AG10803 (cell line): ENCODE results near the gene BAD.

ENCODE experiments used
- DNase-seq: peaks from one replicate; pipeline ENCODE4 v3.0.0; 2010; ENCODE audit warnings: low read depth
- H3K4me3 ChIP-seq: 2 replicates; pipeline ENCODE4 v1.5.1; 2011; ENCODE audit warnings: mild to moderate bottlenecking, low read length, control low read depth
- CTCF ChIP-seq: conservative IDR thresholded peaks from 2 replicates; pipeline ENCODE4 v1.5.1; 2011; ENCODE audit warnings: mild to moderate bottlenecking, low read length, control low read depth, inconsistent platforms

BAD gene

GRCh38 chr11:64278576-64279190, 5.8 kb downstream of the BAD start:
- H3K4me3 ChIP-seq, result no peak overlapping the region
- no peak for TF ChIP-seq CTCF
- no peak for DNase-seq

GRCh38 chr11:64276653-64277431, 7.6 kb downstream of the BAD start:
- no peak overlapping the region for H3K4me3 ChIP-seq
- DNase-seq, result peak; percentile 80
- TF ChIP-seq CTCF, result no peak

DNA sequence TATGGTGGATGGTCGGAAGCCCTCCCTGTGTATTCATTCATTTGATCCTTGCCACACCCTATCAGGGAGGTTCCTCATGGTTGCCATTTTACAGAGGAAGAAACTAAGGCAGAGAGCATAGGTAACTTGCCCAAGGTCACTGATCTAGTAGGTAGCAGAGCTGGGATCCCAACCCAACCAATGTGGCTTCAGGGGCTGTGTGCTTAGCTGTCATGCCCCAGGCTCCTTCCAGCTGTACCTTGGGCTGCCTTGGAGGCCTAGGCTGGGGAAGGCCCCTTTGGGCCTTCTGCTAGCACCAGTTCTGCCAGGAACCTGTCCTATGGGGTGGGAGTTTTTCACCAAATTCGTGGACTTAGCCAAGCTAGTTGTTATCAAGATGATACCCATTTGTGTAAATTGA, 8.6 kb downstream of the BAD start:
- TF ChIP-seq CTCF, result no peak
- H3K4me3 ChIP-seq, result no peak overlapping the region
- DNase-seq, result no peak

- DNase-seq, result no peak
- no peak for TF ChIP-seq CTCF
- no peak overlapping the region for H3K4me3 ChIP-seq
Observed at GRCh38 chr11:64275031-64275800, 9.2 kb downstream of the BAD start.

DNA sequence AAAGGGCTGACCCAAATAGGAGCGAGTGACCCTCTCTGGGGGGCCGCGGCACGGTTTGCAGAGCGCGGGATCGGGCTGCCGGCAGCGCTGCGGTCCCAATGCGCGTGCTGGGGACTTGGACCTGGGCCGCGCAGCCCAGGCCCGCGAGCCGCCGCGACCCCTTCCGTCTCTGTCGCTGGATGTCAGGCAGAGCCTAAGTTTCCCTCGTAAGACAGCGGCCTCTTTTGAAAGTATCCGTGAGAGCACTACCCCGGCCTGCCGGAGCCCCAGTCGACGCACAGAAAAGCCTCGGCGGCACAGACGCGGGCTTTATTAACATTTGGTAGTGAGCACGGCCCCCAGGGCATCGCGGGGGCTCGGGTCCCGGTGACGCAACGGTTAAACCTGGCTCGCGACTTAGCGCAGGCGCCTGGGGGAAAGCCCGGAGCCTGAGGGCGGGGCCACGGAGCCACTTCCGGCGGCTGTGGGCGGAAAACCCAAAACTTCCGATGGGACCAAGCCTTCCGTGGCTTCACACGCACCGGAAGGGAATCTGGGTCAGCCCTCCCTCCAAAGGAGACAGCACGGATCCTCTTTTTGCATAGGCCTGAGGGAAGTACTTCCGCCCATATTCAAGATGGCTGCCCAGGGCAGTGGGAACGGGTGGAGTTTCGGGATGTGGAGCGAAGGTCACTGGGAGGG, 14.8 kb downstream of the BAD start:
- peak overlapping the region; percentile 80 for H3K4me3 ChIP-seq
- DNase-seq, result peak; percentile 100
- no peak for TF ChIP-seq CTCF

GRCh38 chr11:64268893-64269539, 15.4 kb downstream of the BAD start:
- DNase-seq, result peak; percentile 51
- no peak for TF ChIP-seq CTCF
- peak overlapping the region; percentile 71 for H3K4me3 ChIP-seq
